Calu3 (cell line): ENCODE results near the gene BRSK2. TPM values are rescaled to one million over a fixed set of nuclear protein-coding genes. Genes with fewer than 3 reads are reported as not detected.

ENCODE experiments used
- BruUV-seq: library from RNA; stranded (reverse); fragments of 400-500 nt; replicated peaks from 2 replicates; lab custom pipeline; 2021; lab: Mats Ljungman, UMichigan
- CTCF ChIA-PET: fragments of 300-600 bp; sonication (Branson Sonifier 250); formaldehyde crosslinking; loops from one replicate; lab custom pipeline; 2022; ENCODE audit warnings: antibody characterized with exemption; lab: Charles Lee
- DNase-seq: peaks from one replicate; pipeline ENCODE4 v3.0.0; 2022
- H3K27ac Mint-ChIP-seq: one replicate; pipeline ENCODE4 v1.8.0; 2022; ENCODE audit warnings: mixed read lengths; ENCODE audit not compliant: unreplicated experiment
- H3K27me3 Mint-ChIP-seq: one replicate; pipeline ENCODE4 v1.8.0; 2022; ENCODE audit warnings: mixed read lengths; ENCODE audit not compliant: unreplicated experiment
- H3K36me3 Mint-ChIP-seq: one replicate; pipeline ENCODE4 v1.8.0; 2022; ENCODE audit warnings: mild to moderate bottlenecking, moderate library complexity, mixed read lengths; ENCODE audit not compliant: insufficient read depth, unreplicated experiment
- H3K4me1 Mint-ChIP-seq: one replicate; pipeline ENCODE4 v1.8.0; 2022; ENCODE audit warnings: mild to moderate bottlenecking, low read depth, mixed read lengths; ENCODE audit not compliant: unreplicated experiment
- H3K4me3 Mint-ChIP-seq: one replicate; pipeline ENCODE4 v1.8.0; 2022; ENCODE audit warnings: mild to moderate bottlenecking, low read depth, moderate library complexity, mixed read lengths; ENCODE audit not compliant: unreplicated experiment
- H3K9me3 Mint-ChIP-seq: one replicate; pipeline ENCODE4 v1.8.0; 2022; ENCODE audit warnings: low read depth, mixed read lengths; ENCODE audit not compliant: unreplicated experiment
- CTCF ChIP-seq: fragments of 200-600 bp; IDR thresholded peaks from one replicate; pipeline ENCODE4 v1.8.0; 2022; ENCODE audit warnings: antibody characterized with exemption; ENCODE audit not compliant: unreplicated experiment
- intact Hi-C: fragments of 100-400 bp; cut with micrococcal nuclease; formaldehyde crosslinking; loops from one replicate; pipeline ENCODE4 v1.10.0; 2022; ENCODE audit not compliant: unreplicated experiment
- total RNA-seq: library from RNA; stranded (reverse); gene quantifications from 2 replicates; pipeline ENCODE4 v1.2.3, GENCODE V29; 2022

The BRSK2 gene
- total RNA-seq, 1 experiment from 2014 or later = 2.6 TPM

- no peak overlapping the region for H3K4me3 Mint-ChIP-seq
- CTCF ChIA-PET = no interaction called here
- BruUV-seq = no TSS peak
Measured at GRCh38 chr11:1466784-1467183, 77.0 kb downstream of the BRSK2 start.

GRCh38 chr11:1467270-1467669, 77.5 kb downstream of the BRSK2 start:
- no peak for TF ChIP-seq CTCF
- Mint-ChIP-seq H3K4me3 (no peak overlapping the region), H3K4me1 (no peaks in the 10 kb centered on the region), H3K36me3 (peaks cover 14% of the 10 kb centered on the region), H3K27ac (no peak overlapping the region), H3K9me3 (no peaks in the 10 kb centered on the region), H3K27me3 (no peaks in the 10 kb centered on the region)
- intact Hi-C loops = no loop called here
- no TSS peak for BruUV-seq
- CTCF ChIA-PET = no interaction called here
- no peak for DNase-seq

More at GRCh38 chr11:1466784-1467183, 77.0 kb downstream of the BRSK2 start:
- Mint-ChIP-seq H3K27ac (no peak overlapping the region), H3K27me3 (no peaks in the 10 kb centered on the region), H3K36me3 (peaks cover 17% of the 10 kb centered on the region), H3K4me1 (no peaks in the 10 kb centered on the region), H3K9me3 (no peaks in the 10 kb centered on the region)
- intact Hi-C loops = no loop called here
- no peak for DNase-seq
- no peak for TF ChIP-seq CTCF

GRCh38 chr11:1468002-1468401, 78.3 kb downstream of the BRSK2 start:
- Mint-ChIP-seq H3K9me3 (no peaks in the 10 kb centered on the region), H3K36me3 (peaks cover 14% of the 10 kb centered on the region), H3K27ac (no peak overlapping the region), H3K4me1 (no peaks in the 10 kb centered on the region), H3K4me3 (no peak overlapping the region), H3K27me3 (no peaks in the 10 kb centered on the region)
- no peak for DNase-seq
- no TSS peak for BruUV-seq
- CTCF ChIA-PET = no interaction called here
- no peak for TF ChIP-seq CTCF
- intact Hi-C loops = no loop called here

GRCh38 chr11:1468473-1469066, 78.8 kb downstream of the BRSK2 start:
- no peak for TF ChIP-seq CTCF
- H3K4me1 Mint-ChIP-seq = no peaks in the 10 kb centered on the region
- no peak overlapping the region for H3K27ac Mint-ChIP-seq

More at GRCh38 chr11:1468473-1469066, 78.8 kb downstream of the BRSK2 start:
- no peak for DNase-seq
- H3K36me3 Mint-ChIP-seq = peaks cover 14% of the 10 kb centered on the region
- H3K27me3 Mint-ChIP-seq = no peaks in the 10 kb centered on the region
- intact Hi-C loops = no loop called here
- H3K9me3 Mint-ChIP-seq = no peaks in the 10 kb centered on the region
- CTCF ChIA-PET = no interaction called here
- H3K4me3 Mint-ChIP-seq = no peak overlapping the region
- no TSS peak for BruUV-seq
